GM12865 (cell line): Measurements from ENCODE around the gene SDF4.

Experiments used
- DNase-seq: peaks from one replicate; pipeline ENCODE4 v3.0.0; 2010; ENCODE audit warnings: low read depth
- H3K4me3 ChIP-seq: 2 replicates; pipeline ENCODE4 v1.5.1; 2011; ENCODE audit warnings: mild to moderate bottlenecking, low read depth, low read length, control low read depth
- TF ChIP-seq, protein P1 (sequence below): IDR thresholded peaks from 2 replicates; pipeline ENCODE4 v1.5.1; 2011; ENCODE audit warnings: low read length, control low read depth, low read depth, inconsistent platforms; ENCODE audit not compliant: insufficient read depth; ENCODE audit errors: missing control alignments

SDF4 gene

DNA sequence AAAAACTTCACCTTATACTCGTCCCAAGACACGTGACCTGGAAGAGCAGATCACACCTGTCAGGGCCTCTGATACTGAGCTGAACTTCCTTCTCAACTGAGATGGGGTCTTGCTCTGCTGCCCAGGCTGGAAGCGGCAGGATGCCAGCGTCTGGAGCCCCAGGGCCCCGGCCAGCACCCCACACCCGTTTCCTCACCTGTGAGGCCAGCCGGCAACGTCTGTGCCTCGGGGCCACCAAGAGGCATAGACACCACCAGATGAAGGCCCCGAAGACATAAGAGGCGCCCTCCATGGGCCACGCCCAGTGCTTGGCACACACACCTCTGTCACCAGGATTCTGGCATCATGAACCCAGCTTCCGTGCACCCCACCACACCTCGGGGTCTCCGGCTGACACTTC is 8.5 kb downstream of the SDF4 start:
- no peak overlapping the region for H3K4me3 ChIP-seq
- TF ChIP-seq, protein P1, sequence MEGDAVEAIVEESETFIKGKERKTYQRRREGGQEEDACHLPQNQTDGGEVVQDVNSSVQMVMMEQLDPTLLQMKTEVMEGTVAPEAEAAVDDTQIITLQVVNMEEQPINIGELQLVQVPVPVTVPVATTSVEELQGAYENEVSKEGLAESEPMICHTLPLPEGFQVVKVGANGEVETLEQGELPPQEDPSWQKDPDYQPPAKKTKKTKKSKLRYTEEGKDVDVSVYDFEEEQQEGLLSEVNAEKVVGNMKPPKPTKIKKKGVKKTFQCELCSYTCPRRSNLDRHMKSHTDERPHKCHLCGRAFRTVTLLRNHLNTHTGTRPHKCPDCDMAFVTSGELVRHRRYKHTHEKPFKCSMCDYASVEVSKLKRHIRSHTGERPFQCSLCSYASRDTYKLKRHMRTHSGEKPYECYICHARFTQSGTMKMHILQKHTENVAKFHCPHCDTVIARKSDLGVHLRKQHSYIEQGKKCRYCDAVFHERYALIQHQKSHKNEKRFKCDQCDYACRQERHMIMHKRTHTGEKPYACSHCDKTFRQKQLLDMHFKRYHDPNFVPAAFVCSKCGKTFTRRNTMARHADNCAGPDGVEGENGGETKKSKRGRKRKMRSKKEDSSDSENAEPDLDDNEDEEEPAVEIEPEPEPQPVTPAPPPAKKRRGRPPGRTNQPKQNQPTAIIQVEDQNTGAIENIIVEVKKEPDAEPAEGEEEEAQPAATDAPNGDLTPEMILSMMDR: no peak
- DNase-seq: no peak

DNA sequence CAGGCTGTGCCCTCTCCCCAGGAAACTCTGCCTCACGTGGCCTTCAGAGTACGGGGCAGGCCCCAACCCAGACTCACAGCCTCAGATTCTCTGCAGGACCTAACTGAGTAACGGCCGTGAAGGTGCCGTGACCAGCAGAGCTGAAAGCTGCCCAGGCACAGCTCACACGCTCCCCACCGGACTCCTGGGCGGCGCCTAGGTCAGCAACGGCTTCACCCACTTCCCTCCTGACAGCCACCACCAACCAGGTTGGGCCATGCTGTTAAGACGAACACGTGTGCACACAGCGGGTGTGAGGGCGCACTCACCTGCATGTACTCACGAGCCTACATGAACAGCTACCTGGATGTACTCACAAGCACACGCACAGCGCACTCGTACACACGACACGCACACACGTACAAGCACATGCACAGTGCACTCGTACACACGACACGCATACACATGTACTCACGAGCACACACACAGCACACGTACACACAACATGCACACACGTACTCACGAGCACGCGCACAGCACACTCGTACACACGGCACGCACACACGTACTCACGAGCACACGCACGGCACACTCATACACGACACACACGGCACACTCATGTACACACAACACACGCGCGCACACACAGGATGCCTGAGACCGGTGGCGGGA is 9.1 kb downstream of the SDF4 start:
- TF ChIP-seq, protein P1: no peak
- no peak overlapping the region for H3K4me3 ChIP-seq
- no peak for DNase-seq

DNA sequence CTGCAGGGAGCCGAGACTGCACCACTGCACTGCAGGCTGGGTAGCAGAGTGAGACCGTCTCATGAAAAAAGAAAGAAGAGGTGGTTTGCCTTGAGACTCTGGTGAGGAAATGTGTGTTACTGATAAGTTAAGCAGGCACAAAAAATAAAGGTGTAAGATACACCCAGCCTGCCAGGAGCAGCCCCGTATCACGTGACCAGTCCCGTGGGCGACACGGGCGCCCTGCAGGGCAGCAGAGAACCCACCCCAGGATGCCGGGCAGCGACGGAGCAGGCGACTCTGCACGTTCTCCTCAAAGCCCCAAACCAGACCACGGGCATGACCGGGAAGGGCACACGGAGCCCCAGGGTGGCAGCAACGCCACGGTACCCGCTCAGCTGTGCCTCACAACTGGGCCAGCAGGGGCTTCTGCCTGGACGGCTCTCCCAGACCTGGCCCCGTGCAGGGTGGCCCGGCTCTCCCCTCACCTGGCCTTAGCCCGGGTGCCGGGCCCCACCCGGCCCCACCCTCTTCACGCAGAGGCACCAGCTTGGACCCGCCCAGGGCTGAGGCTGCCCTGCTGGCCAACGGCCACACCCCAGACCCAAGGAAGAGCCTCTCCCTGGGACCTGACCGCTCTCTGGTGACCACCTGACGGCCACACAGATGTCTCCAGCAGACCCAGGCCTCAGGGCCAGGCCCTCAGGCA is 9.8 kb downstream of the SDF4 start:
- DNase-seq: no peak
- TF ChIP-seq, protein P1: no peak
- no peak overlapping the region for H3K4me3 ChIP-seq

DNA sequence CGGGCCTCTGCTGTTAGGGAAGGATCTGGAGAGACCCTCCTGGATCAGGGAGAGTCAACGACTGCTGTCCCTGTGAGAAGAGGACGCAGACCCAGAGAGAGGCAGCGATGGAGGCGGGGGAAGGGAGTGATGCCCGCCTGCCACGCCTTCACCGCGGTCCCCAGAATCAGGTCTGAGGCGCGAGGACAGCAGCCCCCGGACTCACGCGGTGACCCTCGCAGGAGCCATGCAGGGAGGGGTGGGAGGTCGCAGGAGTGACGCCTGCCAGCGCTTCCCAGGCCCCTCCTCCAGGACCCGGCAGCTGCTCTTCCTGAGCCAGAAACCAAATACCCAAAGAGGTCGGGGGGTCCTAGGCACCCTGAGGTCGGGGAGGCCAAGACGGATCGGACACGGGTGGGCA is 11.6 kb downstream of the SDF4 start:
- TF ChIP-seq, protein P1: no peak
- no peak overlapping the region for H3K4me3 ChIP-seq
- DNase-seq: no peak

DNA sequence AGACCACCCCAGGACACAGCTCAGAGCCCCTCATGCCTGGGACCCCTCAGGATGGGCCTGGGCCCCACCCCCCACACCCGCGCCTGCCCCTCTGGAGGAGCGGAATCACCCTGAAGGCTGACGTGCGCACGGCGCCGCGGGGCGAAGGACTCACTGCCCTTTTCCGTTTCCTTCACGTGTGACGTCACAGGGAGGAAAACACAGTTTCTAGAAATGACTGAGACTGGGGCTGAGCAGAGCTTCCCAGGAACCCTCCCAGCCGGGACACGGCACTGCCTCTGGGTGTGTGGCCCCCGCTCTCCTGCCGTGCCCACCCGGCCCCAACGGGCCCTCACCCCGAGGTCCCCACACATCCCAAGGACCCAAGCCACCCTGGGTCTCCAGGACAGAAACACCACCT is 12.5 kb downstream of the SDF4 start:
- DNase-seq: peak; percentile 31
- no peak overlapping the region for H3K4me3 ChIP-seq
- TF ChIP-seq, protein P1: no peak

DNA sequence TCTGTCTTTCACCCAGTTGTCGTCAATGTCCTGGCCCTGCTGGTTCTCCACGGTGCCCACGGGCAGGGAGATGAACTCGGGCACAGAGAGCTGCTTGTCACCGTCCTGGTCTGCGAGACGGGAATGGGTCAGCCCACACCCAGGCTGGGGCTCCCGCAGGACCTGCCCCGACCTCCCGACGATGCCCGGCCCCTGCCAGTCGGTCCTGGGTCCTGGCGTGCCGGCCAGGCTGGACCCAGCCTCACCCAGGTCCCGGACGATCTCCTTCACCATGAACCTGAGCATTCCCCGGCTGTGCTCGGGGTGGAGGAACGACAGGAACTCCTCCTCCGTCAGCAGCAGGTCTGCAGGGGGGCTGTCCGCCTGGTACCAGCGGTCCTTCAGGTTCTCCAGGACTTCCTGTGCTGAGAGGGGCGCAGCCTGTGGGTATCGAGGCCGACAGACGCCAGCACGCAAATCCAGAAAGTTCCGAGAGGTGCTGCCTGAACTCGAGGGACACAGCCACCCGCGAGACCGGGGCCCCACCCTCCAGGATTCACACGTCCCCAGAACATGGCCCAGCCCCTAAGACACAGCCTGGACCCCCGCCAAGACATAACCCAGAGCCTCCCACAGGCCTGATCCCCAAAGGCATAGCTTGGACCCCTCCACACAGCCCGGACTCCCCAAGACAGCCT is 13.1 kb downstream of the SDF4 start:
- TF ChIP-seq, protein P1: no peak
- no peak for DNase-seq

More for the DNA sequence above, 13.1 kb downstream of the SDF4 start:
- H3K4me3 ChIP-seq: no peak overlapping the region
